Measurements from ENCODE around the gene PTPRM.

DNA sequence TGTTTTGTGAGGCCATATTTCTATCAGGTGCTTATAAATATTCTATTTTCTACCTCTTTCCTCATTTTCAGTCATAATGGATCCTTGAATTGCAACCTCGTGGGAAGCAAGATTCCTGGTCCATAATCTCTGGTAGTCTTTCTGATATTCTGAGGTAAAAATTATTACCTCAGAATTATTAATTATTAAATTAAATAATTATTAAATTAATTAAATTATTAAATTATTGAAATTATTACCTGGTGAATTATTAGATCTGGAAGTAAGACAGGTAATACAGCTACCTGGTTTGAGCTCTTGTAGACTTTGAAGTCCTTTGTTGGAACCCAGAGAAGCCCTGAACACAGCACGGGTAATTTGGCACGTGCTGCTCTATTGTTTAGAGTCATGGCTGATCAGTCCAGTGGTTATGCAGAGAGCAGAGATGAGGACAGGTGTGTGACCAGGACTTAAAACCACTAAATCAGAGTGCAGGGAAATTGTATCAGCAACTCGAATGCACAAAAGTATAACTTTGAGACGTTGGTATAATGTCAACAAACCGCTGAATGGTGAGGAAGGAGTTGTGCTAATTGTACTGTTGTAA, 46.8 kb upstream of the PTPRM start:
- TF ChIP-seq, protein P1, sequence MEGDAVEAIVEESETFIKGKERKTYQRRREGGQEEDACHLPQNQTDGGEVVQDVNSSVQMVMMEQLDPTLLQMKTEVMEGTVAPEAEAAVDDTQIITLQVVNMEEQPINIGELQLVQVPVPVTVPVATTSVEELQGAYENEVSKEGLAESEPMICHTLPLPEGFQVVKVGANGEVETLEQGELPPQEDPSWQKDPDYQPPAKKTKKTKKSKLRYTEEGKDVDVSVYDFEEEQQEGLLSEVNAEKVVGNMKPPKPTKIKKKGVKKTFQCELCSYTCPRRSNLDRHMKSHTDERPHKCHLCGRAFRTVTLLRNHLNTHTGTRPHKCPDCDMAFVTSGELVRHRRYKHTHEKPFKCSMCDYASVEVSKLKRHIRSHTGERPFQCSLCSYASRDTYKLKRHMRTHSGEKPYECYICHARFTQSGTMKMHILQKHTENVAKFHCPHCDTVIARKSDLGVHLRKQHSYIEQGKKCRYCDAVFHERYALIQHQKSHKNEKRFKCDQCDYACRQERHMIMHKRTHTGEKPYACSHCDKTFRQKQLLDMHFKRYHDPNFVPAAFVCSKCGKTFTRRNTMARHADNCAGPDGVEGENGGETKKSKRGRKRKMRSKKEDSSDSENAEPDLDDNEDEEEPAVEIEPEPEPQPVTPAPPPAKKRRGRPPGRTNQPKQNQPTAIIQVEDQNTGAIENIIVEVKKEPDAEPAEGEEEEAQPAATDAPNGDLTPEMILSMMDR (IDR thresholded peaks at IDR 0.05) = no peak
- TF ChIP-seq POLR2A (IDR thresholded peaks at IDR 0.05) = no peak
